Fibroblast of the aortic adventitia (primary cell): ENCODE measurements around the gene CCL20. TPM values are rescaled to one million over a fixed set of nuclear protein-coding genes. Genes with fewer than 3 reads are reported as not detected.
"Not testable (repeated sequence)": the region's sequence is repeated elsewhere in the genome, so short reads cannot be mapped to it uniquely, and the experiment has no call there.

Source experiments
- DNase-seq: peaks from one replicate; pipeline ENCODE4 v3.0.0-alpha.2; 2010; ENCODE audit warnings: low read depth
- H3K4me3 ChIP-seq: 2 replicates; pipeline ENCODE4 v1.5.1; 2011; ENCODE audit warnings: low read depth, mild to moderate bottlenecking, control low read depth, low read length, moderate library complexity
- total RNA-seq: library from RNA; depleted of rRNA; stranded (reverse); fragments of >200 nt; gene quantifications from 2 replicates; pipeline ENCODE4 v1.2.3, GENCODE V29; 2012; ENCODE audit warnings: low replicate concordance
- TF ChIP-seq, protein P1 (sequence below): IDR thresholded peaks from 2 replicates; pipeline ENCODE4 v1.5.1; 2011; ENCODE audit warnings: mild to moderate bottlenecking, low read length, control low read depth, inconsistent platforms; ENCODE audit not compliant: insufficient read depth

Gene CCL20
- total RNA-seq, 1 donor = not detected

DNA sequence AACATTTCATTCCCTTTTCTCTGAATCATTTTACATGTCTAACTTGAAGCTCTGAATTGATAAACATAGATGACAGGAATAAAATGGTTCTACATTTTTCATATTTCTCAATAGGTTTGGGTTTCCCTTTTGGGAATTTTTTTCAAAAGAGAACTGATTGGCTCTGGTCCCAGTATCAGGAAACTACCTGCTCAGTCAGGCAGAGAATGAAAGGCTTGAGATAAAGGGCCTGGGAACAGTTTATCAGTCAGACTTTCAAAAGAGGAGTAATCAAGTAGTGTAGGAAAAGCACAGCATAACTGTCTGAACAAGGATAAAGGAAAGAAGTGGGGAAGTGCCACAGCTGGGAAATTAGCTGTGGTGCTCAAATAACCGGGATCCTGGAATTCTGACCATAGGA lies 28.3 kb upstream of the CCL20 start:
- no peak overlapping the region for H3K4me3 ChIP-seq
- TF ChIP-seq, protein P1, sequence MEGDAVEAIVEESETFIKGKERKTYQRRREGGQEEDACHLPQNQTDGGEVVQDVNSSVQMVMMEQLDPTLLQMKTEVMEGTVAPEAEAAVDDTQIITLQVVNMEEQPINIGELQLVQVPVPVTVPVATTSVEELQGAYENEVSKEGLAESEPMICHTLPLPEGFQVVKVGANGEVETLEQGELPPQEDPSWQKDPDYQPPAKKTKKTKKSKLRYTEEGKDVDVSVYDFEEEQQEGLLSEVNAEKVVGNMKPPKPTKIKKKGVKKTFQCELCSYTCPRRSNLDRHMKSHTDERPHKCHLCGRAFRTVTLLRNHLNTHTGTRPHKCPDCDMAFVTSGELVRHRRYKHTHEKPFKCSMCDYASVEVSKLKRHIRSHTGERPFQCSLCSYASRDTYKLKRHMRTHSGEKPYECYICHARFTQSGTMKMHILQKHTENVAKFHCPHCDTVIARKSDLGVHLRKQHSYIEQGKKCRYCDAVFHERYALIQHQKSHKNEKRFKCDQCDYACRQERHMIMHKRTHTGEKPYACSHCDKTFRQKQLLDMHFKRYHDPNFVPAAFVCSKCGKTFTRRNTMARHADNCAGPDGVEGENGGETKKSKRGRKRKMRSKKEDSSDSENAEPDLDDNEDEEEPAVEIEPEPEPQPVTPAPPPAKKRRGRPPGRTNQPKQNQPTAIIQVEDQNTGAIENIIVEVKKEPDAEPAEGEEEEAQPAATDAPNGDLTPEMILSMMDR = no peak
- DNase-seq = no peak

DNA sequence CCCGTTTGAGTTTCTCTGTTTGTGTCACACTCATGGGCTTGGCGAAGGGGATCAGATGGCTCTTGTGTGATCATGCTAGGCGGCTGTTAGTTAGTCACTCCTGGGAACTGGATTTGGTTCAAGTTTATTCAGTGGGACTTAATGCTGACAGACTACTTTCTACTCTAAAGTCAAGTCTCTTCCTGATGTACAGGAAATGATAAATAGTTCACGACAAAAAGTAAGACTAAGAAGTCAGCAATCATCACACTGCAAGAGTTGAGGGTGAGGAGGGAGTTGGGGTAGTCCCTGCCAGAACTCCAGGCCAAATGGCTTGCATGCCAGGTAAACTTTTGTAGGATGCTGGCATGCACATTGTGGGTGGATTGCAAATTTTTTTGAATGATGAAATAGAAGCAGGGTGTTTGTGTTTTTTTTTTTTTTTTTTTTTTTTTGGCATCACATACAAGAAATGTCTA lies 25.1 kb upstream of the CCL20 start:
- TF ChIP-seq, protein P1 = no peak
- DNase-seq = peak; percentile 70
- no peak overlapping the region for H3K4me3 ChIP-seq

DNA sequence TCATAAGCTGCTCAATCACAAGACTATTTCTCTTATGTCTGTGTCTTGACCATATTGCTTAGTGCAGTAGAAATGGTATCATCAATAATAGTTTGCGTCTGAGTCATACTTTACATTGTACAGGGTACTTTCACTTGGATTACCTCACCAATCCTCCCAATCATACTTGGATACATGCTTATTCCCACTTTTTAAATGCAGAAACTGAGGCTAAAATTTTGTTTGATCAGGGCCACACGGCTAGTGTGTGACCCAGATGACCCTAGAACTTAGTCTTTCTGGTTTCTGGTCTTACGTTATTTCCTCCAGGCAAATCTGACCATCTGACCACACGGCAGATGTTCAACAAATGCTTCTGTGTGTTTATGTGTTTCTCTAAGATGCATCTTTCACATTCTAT lies 23.8 kb upstream of the CCL20 start:
- peak; percentile 14 for DNase-seq
- H3K4me3 ChIP-seq = no peak overlapping the region
- TF ChIP-seq, protein P1 = no peak

DNA sequence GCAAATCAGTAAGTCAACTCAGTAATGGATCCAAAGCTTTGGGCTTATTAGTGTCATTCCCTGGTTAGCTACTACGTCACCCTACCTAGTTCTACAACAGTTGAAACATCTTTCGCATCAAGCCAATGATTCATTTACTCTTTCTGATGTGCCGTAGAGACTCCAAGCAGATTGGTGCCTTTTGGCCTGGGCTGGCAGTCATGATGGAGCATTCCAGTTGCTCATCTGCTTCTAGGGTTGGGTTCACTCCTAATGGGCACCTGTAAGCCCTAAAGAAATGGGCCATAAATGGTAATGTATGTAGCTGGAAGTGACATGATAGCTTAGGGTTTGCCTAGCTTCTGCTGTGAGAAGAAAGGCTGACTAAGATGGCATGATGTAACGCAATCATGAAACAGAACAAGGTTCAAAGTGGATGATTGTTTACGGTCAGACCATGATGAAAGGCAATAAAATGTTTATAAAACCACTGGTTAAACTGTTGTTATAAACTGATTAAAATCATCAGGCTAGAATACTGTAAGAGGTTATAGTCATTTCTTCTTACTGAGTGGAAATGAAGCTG lies 20.4 kb upstream of the CCL20 start:
- no peak for DNase-seq
- H3K4me3 ChIP-seq = no peak overlapping the region
- TF ChIP-seq, protein P1 = no peak

DNA sequence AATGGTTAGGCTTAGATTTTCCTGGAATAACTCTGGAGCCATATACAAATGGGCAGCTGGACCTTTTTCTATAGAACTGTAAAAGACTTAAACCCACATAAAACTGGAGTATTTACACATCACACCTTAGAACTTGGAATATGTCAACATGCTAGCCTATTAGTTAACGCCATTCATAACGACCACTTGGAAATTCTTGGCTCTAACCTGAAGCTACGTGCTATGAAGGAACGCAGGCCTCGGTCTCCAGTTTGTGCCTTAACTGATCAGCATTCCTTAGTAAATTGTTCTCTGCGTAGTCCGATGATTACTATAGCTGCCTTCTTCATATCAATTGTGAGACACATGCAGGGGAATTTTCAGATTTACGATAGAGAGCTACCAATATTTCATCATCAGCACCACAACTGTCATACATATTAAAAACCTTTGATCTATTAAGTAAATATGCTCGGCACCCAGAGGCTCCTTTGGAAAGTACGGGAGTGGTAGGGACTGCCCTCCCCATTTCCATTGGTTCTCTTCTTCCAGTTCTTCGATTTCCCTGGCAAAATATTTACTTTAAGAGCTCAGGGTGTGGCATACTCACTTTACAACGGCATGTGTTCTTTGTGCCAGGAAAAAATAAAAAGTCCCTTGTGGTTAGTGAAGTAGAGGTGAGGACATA lies 17.5 kb upstream of the CCL20 start:
- no peak for DNase-seq
- H3K4me3 ChIP-seq = no peak overlapping the region
- TF ChIP-seq, protein P1 = no peak

DNA sequence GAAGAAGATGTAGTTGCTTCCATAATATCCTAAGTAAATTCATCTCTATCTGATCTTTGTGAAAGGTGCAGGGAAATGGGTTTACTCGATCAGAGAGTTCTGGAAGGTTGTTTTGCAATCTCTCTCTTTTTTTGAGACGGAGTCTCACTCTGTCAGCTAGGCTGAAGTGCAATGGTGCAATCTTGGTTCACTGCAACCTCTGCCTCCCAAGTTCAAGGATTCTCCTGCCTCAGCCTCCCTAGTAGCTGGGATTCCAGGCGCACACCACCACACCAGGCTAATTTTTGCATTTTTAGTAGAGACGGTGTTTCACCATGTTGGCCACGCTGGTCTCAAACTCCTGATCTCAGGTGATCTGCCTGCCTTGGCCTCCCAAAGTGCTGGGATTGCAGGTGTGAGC lies 16.9 kb upstream of the CCL20 start:
- H3K4me3 ChIP-seq, DNase-seq: not testable (repeated sequence)

DNA sequence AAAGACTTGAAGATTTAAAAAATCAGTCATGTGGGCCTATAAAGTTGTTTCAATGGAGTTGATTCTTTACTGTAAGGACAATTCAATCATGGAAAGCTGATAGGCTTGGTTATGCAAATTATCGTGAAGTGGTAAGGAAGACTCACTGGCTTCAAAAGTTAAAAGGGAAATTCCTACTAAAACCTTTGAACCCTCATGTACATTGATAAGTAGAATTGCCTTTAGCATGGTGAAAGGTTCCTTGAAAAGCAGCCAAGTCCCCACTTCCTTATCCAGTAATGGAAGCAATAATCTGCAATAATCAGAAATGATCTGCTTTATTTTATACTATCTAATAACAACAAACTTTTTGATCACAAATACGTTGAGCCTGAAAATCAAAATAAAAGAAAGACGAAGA lies 14.4 kb upstream of the CCL20 start:
- no peak overlapping the region for H3K4me3 ChIP-seq
- TF ChIP-seq, protein P1 = no peak
- DNase-seq = no peak
